H1 (cell line): ENCODE results near the gene LECT2. TPM values are rescaled to one million over a fixed set of nuclear protein-coding genes. Genes with fewer than 3 reads are reported as not detected.

Experiments
- ATF2 ChIP-seq: IDR thresholded peaks from 2 replicates; pipeline ENCODE4 v1.6.1; 2012; ENCODE audit warnings: low read length, inconsistent platforms
- MAX ChIP-seq: IDR thresholded peaks from 2 replicates; pipeline ENCODE4 v1.6.1; 2012; ENCODE audit warnings: inconsistent platforms
- POLR2AphosphoS5 ChIP-seq: IDR thresholded peaks from 2 replicates; pipeline ENCODE4 v1.6.1; 2011; ENCODE audit warnings: low read depth, low read length
- SP1 ChIP-seq: IDR thresholded peaks from 2 replicates; pipeline ENCODE4 v1.6.1; 2011; ENCODE audit warnings: low read depth, low read length
- polyA plus RNA-seq, 7 experiments: library from polyadenylated mRNA; depleted of rRNA in 3 of 7; stranded (reverse) in 5 of 7; unstranded in 2 of 7; fragments of >200 nt in 5 of 7; fragments of 200-250 nt in 2 of 7; gene quantifications; 1 replicate in 5 of 7; 2 replicates in 1 of 7; 4 replicates in 1 of 7; pipeline versions ENCODE4 v1.2.1 to v1.2.3, GENCODE V29; 2011 to 2013; ENCODE audit warnings: missing spikeins in 2 of 7, mixed read lengths in 2 of 7
- total RNA-seq: library from RNA; stranded (reverse); fragmentation: NEBNext Ultra II Directional; extraction: Animal tissue kit (Norgen Biotek cat#: 25700); gene quantifications from 2 replicates; pipeline ENCODE4 v1.2.1, GENCODE V29; 2021

LECT2 gene
- total and polyA plus RNA-seq, 2 of the 8 experiments (the other 6 are each of a cell fraction or from before 2014, with no cell fraction given) = not detected

GRCh38 chr5:135978212-135978631 lies 23.4 kb upstream of the LECT2 start (continued):
- TF ChIP-seq SP1 (no peak), MAX (no peak), ATF2 (no peak), POLR2AphosphoS5 (no peak)
- TF ChIP-seq, all 59 proteins: peak for 0
